GM19463 (cell line): ENCODE results near the gene TCIRG1.

ENCODE experiments used
- ATAC-seq: cut with Tn5 transposase; IDR thresholded peaks from one replicate; pipeline ENCODE4 v1.9.1; 2021; ENCODE audit warnings: mild to moderate bottlenecking, moderate library complexity; ENCODE audit not compliant: unreplicated experiment

Gene TCIRG1

GRCh38 chr11:68004551-68005335 lies 34.1 kb upstream of the TCIRG1 start:
- ATAC-seq, result no peak

- no peak for ATAC-seq
Observed at GRCh38 chr11:68006606-68007166, 32.1 kb upstream of the TCIRG1 start.

GRCh38 chr11:68007498-68008380 lies 31.1 kb upstream of the TCIRG1 start:
- no peak for ATAC-seq

- no peak for ATAC-seq
Observed at GRCh38 chr11:68008381-68009337, 30.2 kb upstream of the TCIRG1 start.

- ATAC-seq, result no peak
Observed at GRCh38 chr11:68009391-68010089, 29.3 kb upstream of the TCIRG1 start.

- no peak for ATAC-seq
Observed at GRCh38 chr11:68010090-68011041, 28.5 kb upstream of the TCIRG1 start, which contains the start of gene ALDH3B1. Gene ALDH3B1, plus strand, starts transcription at chr11:68010327. Its CDS starts 4,971 bp downstream, at chr11:68015298.

GRCh38 chr11:68011051-68011943 lies 27.5 kb upstream of the TCIRG1 start:
- ATAC-seq, result no peak

GRCh38 chr11:68012044-68012842 lies 26.6 kb upstream of the TCIRG1 start:
- no peak for ATAC-seq

GRCh38 chr11:68012843-68013610 lies 25.8 kb upstream of the TCIRG1 start:
- ATAC-seq, result no peak

GRCh38 chr11:68013611-68014156 lies 25.1 kb upstream of the TCIRG1 start:
- ATAC-seq, result no peak

- ATAC-seq, result no peak
Observed at GRCh38 chr11:68014157-68014946, 24.5 kb upstream of the TCIRG1 start.

GRCh38 chr11:68014947-68015447 lies 23.8 kb upstream of the TCIRG1 start:
- no peak for ATAC-seq

GRCh38 chr11:68015467-68015866 lies 23.4 kb upstream of the TCIRG1 start:
- ATAC-seq, result no peak

GRCh38 chr11:68016161-68016903 lies 22.5 kb upstream of the TCIRG1 start:
- ATAC-seq, result no peak
